Measurements from ENCODE around the gene CCDC57.
"Not testable (repeated sequence)": the region's sequence is repeated elsewhere in the genome, so short reads cannot be mapped to it uniquely, and the experiment has no call there.

The CCDC57 gene

DNA sequence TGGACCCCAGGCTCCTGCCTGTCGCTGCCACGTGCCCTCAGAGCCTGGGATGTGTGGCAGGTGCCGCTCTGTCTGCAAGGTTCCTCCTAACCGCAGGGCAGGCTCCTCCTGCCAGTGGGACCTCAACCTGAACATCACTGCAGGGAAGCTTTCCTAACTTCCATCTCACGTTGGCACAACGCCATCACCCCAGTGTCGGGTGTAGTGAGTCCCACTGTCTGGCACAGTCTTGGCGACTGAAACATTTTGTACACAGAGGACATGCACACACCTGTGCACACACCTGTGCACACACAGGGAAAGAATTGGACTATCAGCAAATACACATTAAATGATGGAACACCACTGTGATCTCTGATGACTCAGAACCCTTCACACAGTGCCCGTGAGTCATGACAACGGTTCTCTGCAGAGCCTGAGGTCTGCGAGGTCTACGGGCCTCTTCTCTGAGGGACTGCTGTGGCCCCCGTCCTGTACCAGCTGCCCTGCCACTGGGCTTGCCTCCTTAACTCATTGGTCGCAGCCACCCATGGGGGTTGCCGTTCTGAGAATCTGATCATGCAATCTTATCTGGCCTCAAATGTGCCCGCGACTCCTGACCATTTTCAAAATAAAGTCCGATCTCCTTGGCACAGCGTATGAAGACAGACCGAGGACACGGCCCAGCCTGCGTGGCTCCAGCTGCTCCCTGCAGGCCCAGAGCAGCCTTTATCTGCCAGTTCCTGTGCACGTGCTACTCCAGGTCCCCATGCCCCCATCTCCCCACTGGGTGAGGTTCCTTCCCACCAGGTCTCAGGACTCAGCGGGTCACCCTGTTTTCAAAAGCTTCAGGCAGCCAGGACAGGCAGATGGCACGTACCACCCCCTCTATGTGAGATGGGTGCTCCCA, 7.6 kb downstream of the CCDC57 start:
- no peak for DNase-seq (ENCODE audit: low read depth, low spot score)

DNA sequence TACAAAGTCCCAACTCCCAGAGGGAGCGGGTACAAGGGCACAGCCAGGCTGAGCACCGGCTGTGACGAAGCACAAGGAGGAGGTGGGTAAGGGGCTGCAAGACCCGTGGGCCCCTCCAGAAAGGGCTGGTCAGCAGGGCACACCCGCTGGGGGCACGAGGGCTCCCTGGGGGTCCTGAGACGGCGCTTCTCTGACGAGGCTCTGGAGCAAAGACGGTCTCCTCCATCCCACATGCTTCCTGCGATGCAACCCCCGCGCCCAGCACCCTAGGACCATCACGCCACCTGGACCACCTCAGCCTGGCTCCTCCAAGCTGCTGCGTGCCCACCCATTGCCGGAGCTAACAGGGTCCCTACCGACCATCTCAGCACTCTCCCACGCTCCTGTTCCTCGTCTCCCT, 8.7 kb downstream of the CCDC57 start:
- DNase-seq (ENCODE audit: low read depth, low spot score): no peak

DNA sequence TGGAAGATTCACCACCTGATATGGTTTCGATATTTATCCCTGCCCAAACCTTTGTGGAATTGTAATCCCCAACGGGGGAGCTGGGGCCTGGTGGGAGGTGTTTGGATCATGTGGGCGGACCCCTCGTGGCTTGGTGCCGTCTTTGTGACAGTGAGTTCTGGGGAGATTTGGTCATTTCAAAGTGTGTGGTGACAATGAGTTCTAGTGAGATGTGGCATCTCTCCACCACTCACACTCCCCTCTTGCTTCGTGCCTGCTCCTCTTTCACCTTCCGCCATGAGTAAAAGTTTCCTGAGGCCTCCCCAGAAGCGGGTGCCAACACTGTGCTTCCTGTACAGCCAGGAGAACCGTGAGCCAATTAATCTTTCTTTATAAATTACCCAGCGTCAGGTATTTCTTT, 9.7 kb downstream of the CCDC57 start:
- DNase-seq (ENCODE audit: low read depth, low spot score): no peak

DNA sequence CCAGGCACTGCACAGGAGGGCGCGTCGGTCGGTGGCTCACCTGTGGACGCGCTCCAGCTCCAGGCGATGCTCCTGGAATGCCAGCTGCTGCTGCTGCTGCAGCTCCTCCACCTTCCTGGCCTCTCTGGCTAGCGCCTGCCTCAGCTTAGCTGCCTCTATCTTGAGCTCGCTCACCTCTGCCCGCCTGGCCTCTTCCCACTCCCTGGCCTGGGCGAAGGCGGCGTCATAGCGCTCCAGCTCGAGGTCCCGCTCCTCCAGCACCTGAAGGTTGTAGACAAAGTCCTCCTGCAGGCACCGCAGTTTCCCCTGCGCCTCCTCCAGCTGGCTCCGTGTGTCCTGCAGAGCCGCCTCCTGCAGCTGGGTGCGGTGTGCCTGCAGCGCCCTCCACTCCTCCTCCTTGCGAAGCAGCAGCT, 11.1 kb downstream of the CCDC57 start:
- peak; percentile 38 for DNase-seq (ENCODE audit: low read depth, low spot score)

DNA sequence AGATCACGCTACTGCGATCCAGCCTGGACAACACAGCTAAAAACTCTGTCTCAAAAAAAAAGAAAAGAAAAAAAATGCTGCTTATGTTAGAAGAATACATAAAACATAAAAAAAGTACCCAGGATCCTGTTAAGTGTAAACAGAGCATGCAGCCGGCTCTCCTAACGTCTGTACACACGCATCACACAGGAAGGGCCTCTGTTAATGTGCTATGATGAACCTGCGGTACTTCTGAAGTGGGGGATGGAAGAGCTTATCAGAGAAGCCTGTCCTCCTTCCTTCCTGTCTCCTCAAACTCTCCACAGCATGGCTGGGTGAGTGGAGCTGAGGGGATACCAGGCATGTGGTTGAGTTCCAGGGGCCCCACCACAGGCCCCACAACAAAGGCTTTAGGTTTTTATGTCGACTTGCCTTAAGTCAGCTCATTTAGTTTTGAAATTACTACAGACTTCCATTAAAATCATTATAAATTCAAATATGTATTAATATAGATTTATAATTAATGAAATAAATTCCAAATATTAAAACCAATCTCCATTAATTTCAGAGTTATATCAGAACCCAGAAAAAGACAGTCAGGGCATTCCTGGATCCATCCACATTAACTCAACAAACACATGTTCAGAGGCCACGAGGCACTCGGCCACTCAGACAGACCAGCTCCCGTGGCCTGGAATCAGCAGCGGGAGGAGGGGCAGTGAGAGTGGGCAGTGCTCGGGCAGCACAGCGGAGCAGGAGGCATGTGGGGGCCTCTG, 11.7 kb downstream of the CCDC57 start:
- no peak for DNase-seq (ENCODE audit: low read depth, low spot score)

DNA sequence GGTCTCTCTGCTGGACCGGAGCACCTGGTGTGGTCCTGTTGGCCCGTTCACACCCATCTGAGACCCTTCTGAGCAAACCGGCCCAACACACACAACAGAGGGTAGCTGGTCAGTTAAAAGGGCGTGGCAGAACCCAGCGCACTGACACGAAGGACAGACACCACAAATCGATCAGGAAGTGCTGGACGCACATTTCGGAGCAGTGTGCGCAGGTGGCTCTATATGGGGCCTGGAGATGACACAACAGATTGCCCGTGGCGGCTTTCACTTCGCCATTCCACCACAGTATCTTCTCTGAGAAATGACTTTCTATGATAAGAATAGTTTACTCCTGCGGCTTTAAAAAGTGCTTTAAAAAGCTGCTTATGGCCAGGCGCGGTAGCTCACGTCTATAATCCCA, 12.5 kb downstream of the CCDC57 start:
- no peak for DNase-seq (ENCODE audit: low read depth, low spot score)

DNA sequence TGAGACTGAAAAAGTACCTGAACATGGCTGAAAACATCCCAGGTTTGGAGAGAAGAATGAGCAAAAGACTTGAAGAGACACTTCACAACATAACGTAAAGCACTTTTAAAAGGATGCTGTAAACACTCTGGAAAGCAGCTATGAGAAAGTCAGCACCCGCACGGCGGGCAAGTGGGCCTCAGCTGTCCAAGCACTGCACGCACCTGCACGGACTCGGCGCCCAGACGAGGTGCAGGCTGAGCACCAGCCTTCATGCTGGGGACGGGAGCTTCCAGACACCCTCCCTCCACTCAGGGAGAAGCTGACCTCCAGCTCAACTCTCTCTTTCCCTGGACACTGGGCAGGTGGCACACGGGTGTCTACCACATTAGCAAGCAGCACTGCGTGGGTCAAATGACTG, 13.1 kb downstream of the CCDC57 start:
- no peak for DNase-seq (ENCODE audit: low read depth, low spot score)

DNA sequence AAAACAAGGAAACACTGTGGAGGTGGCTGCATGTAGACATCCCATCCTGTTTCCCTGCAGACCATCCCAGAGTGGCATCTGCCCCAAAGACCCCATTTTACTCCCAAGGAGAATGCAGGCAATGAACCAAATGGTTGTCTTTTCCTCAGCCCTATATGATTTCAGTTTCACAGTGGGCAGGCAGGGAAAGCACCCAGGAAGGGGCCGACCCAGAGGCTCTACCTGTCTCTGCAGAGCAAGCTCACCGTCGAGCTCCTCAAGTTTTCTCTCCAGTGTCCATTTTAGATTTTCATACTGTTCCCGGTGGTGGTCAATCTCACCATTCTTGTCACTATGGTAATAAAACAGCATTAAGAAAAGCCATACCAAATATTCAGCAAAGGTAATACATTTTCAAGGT, 14.6 kb downstream of the CCDC57 start:
- no peak for DNase-seq (ENCODE audit: low read depth, low spot score)

DNA sequence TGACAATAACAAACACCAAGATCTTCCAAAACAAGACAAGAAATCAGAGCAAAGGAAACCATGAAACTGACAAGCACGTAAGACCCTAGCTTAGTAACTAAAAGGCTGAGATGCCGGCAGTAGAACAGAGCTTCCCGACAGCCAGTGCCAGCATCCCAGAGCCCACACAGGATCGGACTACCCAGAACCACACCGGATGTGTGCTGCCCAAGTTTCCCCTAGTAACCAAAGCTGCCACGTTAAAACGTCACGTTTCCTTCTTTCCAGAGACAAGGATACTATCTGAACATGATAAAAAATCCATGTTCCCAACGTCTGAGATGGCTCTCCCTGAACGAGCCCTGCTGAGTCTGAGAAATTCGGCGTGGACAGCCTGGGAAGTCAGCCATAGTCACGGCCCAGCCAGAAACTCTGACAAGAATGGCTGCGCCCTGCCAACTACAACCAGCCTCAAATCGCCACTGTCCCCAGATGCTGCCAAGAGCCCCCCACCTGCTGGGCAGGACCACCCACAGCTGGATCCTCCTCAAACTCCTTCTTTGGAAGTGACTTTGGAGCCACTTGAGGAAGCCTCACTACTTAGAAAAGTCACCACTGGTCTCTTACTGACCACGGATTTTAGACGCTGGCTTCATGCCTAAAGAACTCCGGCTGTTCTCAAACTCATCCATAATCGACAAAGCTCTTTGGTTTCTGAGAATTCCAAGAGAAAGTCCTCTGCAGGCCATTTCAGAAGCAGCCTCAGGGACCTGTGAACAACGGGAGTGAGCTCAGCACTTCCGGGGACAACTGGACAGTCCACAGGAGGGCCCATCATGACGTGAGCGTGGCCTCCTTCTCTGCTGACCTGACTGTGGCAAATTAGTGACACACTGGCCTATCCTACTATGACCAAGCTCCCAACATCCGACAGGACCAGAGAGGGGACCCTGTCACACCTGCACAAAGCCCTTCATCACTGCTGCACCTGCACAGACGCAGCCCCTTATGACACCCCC, 16.7 kb downstream of the CCDC57 start:
- no peak for DNase-seq (ENCODE audit: low read depth, low spot score)

DNA sequence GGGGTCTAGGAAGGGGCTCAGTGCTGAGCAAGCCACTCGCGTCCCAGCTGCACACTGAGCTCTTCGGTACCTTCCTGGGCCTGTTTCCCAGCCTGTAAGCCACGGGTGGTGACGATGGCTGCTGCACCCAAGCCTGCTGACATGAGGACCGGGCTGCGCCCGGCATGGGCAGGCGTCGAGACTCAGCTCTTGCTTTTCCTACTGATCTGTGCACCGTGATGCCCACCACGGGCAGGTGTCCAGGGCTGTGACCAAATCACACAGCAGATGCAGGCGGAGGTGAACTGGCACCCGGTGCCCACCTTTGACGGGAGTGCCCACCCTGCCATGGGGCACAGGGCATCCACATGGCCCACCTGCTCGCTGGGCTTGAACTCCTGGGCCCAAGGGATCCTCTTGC, 17.9 kb downstream of the CCDC57 start:
- DNase-seq (ENCODE audit: low read depth, low spot score): no peak

DNA sequence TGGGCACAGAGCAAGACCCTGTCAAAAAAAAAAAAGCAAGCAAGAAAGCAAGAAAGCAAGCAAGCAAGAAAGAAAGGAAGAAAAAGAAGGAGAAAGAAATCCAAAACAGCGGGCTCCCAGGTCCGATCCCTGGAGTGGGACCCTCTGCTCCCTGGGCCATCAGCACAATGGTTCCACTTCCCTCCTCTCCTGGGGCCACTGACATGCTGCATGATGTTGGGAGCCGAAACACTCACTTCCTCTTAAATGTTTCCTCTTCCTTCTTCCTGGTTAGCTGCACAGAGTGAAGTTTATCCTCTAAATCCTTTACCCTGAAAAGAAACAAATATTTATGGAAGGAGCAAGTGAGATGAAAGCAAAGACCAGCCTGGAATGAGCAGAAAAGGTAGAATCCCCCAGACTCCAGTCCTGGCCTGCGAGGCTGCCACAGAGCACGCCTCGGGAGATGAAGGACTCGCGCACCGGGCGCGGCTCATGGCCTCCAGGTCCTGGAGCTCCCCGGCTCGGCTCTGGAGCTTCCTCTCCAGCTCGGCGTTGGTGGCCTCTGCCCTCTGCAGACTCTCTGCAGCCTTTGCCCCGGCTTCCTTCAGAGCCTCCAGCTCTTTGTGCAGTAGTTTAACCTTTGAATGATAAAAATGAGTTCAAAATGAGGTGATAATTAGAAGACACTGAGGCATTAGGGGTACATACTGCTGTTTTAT, 19.0 kb downstream of the CCDC57 start:
- no peak for DNase-seq (ENCODE audit: low read depth, low spot score)

DNA sequence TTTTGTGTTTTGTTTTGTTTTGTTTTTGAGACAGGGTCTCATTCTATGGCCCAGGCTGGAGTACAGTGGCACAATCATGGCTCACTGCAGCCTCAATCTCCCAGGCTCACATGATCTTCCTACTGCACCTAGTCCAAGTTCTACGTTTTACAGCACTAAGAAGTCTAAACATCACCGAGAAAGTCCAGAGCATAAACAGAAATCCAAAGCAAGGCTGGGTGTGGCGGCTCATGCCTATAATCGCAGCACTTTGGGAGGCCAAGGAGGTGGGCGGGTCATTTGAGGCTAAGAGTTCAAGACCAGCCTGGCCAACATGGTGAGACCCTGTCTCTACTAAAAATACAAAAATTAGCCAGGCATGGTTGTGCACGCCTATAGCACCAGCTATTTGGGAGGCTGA, 19.6 kb downstream of the CCDC57 start:
- DNase-seq (ENCODE audit: low read depth, low spot score): not testable (repeated sequence)

DNA sequence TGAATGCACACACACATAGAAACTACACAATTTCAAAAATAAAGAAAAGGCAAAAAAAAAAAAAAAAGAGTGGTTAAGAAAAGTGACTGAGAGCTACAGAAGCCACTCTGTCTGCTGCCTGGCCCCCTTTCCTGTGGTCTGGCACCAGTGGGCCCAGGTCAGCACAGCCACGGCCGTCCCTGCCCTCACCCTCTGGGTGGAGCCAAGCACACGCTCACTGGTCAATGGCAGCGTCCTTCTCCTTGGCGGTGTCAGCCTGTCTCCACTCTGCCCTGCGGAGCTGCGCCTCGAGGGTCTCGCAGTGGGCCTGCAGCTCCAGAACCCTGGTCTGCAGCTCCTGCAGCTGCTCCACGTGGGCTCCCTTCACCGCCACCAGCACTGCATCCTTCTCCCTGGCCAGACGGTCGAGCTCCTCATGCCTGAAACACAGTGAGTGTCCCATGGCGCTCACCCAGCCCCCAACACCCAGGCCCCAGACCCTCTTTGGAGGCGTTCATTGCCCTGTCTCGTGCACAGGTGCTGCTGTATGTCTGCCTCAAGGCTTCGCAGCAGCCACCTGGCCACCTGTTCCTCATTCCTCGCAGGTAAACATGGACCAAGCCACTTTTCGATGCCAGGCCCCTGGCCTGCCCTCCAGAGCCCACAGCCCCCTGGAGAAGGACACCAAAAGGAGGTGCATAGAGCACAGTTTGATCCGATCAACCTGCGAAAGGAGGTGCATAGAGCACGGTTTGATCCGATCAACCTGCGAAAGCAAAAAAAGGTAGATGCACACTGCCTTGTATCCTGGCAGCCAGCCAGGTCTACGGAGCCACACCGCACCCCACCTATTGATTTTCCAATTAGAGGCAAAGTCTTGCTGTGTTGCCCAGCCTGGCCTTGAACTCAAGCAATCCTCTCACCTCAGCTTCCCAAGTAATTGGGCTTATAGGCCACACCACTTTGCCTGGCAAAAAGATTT, 24.4 kb downstream of the CCDC57 start:
- no peak for DNase-seq (ENCODE audit: low read depth, low spot score)

DNA sequence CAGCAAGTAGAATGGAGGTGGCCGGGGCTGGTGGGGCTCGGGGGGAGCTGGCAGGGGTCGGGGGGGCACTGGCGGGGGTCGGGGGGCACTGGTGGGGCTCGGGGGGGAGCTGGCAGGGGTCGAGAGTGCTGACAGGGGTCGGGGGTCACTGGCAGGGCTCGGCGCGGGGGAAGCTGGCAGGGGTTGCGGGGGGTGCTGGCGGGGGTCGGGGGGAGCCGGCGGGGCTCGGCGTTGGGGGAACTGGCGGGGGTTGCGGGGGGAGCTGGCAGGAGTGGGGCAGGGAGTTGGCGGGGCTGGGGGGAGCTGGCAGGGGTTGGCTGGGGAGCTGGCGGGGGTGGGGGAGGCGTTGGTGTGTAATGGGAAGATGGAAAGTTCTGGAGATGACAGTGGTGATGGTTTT, 25.1 kb downstream of the CCDC57 start:
- DNase-seq (ENCODE audit: low read depth, low spot score): no peak

DNA sequence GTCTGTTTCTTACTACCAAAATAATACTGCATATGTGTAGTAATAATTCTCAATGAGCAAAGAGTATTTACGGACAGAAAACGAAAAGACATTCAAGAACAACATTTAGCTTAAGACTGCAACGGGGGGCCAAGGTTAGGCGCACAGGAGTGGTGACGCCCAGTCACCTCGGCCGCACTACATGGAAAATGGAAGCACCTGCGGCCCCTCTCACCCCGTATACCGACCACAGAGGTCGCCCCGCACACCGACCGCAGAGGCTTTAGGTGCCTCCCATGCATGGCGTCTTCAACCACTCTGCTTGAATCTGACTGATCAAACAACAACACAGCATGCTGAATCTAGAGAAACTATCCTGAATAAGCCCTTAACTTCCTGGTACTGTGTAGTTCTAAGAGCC, 26.4 kb downstream of the CCDC57 start:
- no peak for DNase-seq (ENCODE audit: low read depth, low spot score)

DNA sequence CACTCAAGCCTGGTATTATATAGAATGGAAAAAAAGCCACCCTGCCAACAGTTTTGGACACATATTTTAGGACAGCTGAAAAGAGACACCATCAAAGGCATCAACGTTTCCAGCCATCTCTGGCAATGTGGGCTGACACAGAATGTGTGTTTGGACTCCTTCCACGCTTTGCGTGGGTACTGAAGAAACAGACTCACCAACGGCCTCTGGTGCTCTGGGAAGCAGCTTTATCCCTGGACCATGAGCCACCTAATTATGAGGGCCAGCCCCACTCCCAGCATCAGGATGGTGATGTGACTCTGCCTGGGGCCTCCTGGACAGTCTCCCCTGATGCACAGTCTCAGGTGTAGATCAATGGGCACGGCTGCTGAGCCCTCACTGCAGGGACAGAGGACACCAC, 27.9 kb downstream of the CCDC57 start:
- DNase-seq (ENCODE audit: low read depth, low spot score): no peak

DNA sequence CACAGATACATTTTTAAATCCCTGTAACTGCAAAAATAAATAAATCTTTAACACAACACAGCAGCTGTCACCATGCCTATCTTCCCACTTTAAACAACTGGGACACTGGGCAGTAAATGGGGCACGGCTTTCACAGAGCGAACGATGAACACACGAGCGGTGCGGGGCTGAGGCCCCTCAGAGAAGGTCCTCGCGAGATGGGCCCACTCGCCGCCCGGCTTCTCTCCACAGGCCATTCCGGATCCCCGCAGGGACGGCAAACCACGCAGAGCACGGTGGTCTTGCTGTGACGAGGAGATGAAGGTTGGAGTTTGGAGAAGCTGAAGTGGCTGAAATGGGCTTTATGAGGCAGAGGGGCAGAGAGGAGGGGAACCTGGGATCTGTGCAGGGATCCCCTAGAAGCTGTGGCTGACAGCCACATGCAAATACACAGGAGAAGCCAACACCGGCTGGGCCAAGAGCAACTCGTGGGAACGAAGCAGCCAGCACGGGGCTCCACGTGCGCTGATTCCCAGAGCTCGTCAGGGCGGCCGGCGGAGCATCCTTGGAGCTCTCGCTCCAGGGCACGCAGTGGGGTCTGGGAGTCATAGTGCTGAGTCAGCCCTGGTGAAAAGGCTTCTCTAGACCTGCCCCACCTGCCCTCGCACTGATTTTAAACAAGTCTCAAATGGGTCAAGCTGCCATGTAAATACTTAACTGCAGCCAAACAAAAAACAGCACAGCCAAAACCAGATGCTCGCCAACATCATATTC, 31.7 kb downstream of the CCDC57 start:
- peak; percentile 78 for DNase-seq (ENCODE audit: low read depth, low spot score)

DNA sequence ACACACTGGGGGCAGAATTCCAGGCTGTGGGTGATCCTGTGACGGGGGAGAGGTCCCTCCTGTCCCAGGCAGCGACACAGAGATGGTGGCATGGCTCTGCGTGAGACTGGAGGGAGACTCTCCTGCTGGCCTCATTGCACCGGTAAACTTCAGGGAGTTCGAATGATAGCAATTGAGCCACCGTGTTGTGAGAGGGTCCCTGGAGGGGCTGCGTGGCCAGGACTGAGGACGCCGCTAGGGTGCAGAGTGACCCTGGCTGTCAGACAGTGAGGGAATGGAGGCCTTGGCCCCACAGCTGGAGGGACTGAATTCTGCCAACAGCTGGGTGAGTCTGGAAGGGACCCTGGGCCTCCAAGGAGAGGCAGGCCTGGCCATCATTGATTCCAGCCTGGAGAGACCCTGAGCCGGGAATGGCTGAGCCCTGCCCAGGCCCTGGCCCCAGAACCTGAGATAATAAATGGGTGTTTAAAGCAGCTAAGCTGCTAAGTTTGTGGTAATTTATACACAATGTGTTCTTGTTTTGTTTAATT, 32.6 kb downstream of the CCDC57 start:
- DNase-seq (ENCODE audit: low read depth, low spot score): no peak

DNA sequence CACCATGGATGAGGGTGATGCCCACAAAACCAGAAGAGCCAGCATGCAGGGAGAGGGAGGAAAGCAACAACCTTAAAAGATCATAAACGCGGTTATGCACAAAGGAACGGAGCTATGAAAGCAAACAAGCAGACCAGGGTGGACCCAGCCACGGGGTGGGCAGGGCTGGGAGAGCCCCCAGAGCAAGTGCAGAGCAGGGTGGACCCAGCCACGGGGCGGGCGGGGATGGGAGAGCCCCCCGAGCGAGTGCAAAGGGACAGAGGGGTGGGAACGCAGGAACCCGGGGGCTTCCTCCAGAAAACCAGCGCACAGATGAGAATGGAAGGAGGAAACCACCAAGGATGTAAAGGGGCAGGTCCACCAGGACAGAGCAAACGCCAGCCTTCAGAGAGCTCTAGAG, 33.2 kb downstream of the CCDC57 start:
- DNase-seq (ENCODE audit: low read depth, low spot score): no peak
